RWPE2 (cell line): ENCODE measurements around the gene ATRN.
"Not testable (repeated sequence)": the region's sequence is repeated elsewhere in the genome, so short reads cannot be mapped to it uniquely, and the experiment has no call there.

Experiments used
- ATAC-seq: fragments of 200-7000 bp; cut with Tn5 transposase; 3 replicates; pipeline ENCODE4 v1.9.1; 2021; ENCODE audit warnings: low read depth
- DNase-seq: peaks from one replicate; pipeline ENCODE4 v3.0.0-alpha.2; 2020; ENCODE audit warnings: low spot score
- H3K27ac ChIP-seq: fragments of 450-650 bp; 2 replicates; pipeline ENCODE4 v1.5.1; 2017; ENCODE audit warnings: mild to moderate bottlenecking; ENCODE audit not compliant: poor library complexity, severe bottlenecking
- H3K27me3 ChIP-seq: fragments of 250-450 bp; sonication (Bioruptor Pico); 2 replicates; pipeline ENCODE4 v1.5.1; 2021; ENCODE audit warnings: mild to moderate bottlenecking, moderate library complexity; ENCODE audit not compliant: insufficient read depth, poor library complexity, severe bottlenecking
- H3K36me3 ChIP-seq: fragments of 250-450 bp; sonication (Bioruptor Pico); 2 replicates; pipeline ENCODE4 v1.5.1; 2020; ENCODE audit warnings: low read depth, mild to moderate bottlenecking, moderate library complexity
- H3K4me1 ChIP-seq: fragments of 250-450 bp; sonication (Bioruptor Pico); 2 replicates; pipeline ENCODE4 v1.5.1; 2021; ENCODE audit warnings: mild to moderate bottlenecking, moderate library complexity; ENCODE audit not compliant: insufficient read depth, poor library complexity, severe bottlenecking
- H3K4me3 ChIP-seq: fragments of 250-450 bp; sonication (Bioruptor Pico); 2 replicates; pipeline ENCODE4 v1.5.1; 2021; ENCODE audit warnings: mild to moderate bottlenecking, moderate library complexity; ENCODE audit not compliant: severe bottlenecking
- H3K9me3 ChIP-seq: fragments of 250-450 bp; sonication (Bioruptor Pico); 2 replicates; pipeline ENCODE4 v1.5.1; 2021; ENCODE audit warnings: mild to moderate bottlenecking, moderate library complexity; ENCODE audit not compliant: severe bottlenecking
- TF ChIP-seq, protein P1 (sequence below): fragments of 450-650 bp; IDR thresholded peaks from one replicate; pipeline ENCODE4 v1.5.1; 2017; ENCODE audit warnings: mild to moderate bottlenecking, moderate library complexity; ENCODE audit not compliant: poor library complexity, severe bottlenecking

The ATRN gene

DNA sequence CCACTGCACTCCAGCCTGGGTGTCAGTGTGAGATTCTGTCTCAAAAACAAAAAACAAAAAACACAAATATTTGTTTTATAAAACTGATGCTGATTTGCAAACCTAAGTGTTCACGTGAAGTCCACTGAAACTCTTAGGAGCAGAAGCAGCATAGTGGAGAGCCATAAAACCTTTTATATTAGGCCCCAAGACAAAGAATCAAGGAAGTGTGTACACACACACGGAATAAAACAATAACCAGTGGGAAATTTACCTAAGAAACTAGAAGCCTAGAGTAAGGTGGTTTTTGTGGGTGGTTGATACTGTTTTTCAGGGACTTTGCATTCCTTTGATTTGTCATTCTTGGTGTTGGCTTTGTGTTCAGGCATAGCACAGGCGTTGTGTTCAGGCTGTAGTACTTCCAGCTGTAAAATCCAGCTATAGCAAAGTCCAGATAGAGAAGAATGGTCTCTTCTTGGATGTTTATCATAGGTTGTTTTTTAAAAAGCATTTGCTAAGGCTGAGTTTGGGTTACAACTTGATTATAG is 61.3 kb downstream of the ATRN start:
- Histone ChIP-seq H3K4me1 (no peaks in the 10 kb centered on the region), H3K27ac (no peak overlapping the region), H3K9me3 (no peaks in the 10 kb centered on the region), H3K36me3 (peaks cover 18% of the 10 kb centered on the region), H3K27me3 (no peaks in the 10 kb centered on the region), H3K4me3 (no peak overlapping the region)
- DNase-seq = no peak
- ATAC-seq = no peak
- TF ChIP-seq, protein P1, sequence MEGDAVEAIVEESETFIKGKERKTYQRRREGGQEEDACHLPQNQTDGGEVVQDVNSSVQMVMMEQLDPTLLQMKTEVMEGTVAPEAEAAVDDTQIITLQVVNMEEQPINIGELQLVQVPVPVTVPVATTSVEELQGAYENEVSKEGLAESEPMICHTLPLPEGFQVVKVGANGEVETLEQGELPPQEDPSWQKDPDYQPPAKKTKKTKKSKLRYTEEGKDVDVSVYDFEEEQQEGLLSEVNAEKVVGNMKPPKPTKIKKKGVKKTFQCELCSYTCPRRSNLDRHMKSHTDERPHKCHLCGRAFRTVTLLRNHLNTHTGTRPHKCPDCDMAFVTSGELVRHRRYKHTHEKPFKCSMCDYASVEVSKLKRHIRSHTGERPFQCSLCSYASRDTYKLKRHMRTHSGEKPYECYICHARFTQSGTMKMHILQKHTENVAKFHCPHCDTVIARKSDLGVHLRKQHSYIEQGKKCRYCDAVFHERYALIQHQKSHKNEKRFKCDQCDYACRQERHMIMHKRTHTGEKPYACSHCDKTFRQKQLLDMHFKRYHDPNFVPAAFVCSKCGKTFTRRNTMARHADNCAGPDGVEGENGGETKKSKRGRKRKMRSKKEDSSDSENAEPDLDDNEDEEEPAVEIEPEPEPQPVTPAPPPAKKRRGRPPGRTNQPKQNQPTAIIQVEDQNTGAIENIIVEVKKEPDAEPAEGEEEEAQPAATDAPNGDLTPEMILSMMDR = no peak

DNA sequence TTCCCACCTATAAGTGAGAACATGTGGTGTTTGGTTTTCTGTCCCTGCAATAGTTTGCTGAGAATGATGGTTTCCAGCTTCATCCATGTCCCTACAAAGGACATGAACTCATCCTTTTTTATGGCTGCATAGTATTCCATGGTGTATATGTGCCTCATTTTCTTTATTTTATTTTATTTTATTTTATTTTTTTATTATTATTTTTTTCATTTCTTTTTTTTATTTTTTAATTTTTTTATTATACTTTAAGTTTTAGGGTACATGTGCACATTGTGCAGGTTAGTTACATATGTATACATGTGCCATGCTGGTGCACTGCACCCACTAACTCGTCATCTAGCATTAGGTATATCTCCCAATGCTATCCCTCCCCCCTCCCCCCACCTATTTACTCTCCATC is 66.9 kb downstream of the ATRN start:
- peaks cover 24% of the 10 kb centered on the region for H3K36me3 ChIP-seq
- not testable (repeated sequence) for H3K4me3 ChIP-seq, DNase-seq, H3K27ac ChIP-seq, H3K4me1 ChIP-seq, H3K27me3 ChIP-seq, H3K9me3 ChIP-seq, ATAC-seq

DNA sequence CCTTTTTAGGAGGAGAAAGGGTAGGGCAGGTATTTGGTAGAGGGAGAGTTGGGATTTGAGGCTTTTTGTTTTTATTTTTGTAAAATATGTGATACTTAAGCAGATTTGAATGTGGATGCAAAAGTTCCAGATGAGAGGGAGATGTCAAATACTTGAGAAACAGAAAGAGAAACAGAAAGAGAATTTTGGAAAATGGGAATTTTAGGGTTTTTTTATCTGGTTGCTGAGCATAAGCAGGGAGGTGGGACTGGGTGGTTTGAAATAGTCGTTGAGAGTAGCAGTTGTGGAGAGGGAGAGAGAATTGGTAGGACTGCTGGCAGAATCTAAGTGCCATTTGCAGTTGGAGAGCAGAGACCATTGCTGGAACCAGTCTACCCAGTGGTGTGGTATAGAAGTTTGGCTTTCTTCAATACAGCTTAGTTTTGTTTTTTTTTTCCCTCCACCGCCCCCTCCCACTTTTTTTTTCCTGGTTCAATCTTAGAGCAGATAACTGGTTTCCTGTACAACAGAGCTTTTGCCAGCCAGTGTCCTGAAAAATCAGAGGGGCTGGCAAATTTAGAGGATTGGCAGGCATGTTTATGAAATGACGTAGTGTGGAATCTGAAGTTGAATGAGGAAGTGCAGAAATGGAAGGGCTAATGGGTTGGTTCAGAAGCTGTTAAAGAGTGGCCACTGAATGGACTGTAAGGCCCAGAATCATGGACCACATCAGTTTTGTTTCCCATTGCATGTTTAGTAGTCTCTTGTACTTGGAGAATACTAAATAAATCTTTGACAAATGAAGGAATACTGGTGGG is 68.7 kb downstream of the ATRN start:
- TF ChIP-seq, protein P1 = no peak
- ATAC-seq = no peak
- Histone ChIP-seq H3K9me3 (no peaks in the 10 kb centered on the region), H3K27ac (no peak overlapping the region), H3K36me3 (peaks cover 25% of the 10 kb centered on the region), H3K4me1 (peaks cover 12% of the 10 kb centered on the region), H3K27me3 (no peaks in the 10 kb centered on the region), H3K4me3 (no peak overlapping the region)
- DNase-seq = no peak

DNA sequence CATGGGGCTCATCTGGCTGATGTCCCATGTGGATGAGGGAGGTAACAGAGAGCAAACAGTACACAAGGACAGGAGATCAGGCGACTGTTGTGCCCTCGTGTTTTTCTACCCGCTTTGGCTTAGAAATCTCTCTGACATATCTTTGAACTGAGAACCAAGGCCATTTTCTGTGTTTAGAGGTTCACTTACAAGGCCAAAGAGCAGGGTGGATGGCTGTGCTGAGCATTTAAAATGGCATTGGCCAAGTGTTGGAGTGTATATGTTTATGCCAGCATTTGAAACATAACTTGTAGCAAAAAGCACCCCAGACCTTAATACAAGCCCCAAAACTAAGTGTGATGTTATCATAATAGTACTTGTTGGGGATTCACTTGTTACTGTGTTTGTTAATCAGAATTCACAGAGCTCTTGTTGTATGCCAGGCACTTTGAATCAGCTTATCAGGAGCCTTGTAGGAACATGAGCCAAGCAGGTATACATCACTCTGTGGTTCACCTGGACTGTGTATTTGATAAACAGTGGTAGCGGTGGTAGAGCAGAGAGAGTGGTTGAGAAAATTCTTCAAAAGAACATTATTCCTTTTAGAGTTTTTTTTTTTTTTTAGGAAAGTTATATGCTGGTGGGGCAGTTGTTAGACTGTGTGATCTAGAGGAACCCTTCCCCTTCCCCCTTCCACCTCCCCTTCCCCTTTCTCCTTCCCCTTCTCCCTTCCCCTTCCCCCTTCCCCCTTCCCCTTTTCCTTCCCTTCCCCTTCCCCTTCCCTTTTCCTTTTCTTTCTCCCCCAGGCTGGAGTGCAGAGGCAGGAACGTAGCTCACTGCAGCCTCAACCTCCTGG is 71.3 kb downstream of the ATRN start:
- DNase-seq (no peak), ATAC-seq (no peak)
- Histone ChIP-seq H3K27ac (peak overlapping the region; percentile 82), H3K9me3 (no peaks in the 10 kb centered on the region), H3K4me3 (no peak overlapping the region), H3K27me3 (no peaks in the 10 kb centered on the region), H3K4me1 (peaks cover 27% of the 10 kb centered on the region), H3K36me3 (peaks cover 12% of the 10 kb centered on the region; the same call in 1 of the 2 replicates)
- TF ChIP-seq, protein P1 = no peak

DNA sequence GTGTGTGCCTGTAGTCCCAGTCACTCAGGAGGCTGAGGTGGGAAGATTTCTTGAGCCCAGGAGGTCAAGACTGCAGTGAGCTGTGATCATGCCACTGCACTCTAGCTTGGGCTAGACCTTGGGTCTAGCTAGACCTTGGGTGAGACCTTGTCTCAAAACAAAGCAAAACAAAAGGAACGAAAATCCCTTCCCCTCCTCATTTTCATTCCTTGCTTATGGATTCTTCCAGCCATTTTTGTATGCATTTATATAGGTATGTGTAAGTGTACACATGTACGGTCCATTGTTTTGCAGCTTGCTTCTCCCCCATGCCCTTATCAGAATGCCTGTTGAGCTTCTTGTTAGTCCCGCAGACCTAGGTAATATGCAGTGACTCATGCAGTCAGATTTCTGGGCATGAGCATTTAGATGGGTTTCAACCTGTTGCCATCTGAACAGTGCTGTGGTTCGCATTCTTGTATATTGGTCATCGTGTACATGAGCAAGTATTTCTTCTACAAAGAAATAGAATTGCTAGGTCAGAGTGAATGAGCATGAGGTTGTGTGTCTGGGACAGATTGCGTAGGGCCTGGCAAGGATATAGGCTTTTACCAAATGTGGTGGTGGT is 73.2 kb downstream of the ATRN start:
- Histone ChIP-seq H3K27ac (peak overlapping the region; percentile 82), H3K4me1 (peaks cover 27% of the 10 kb centered on the region), H3K27me3 (no peaks in the 10 kb centered on the region), H3K4me3 (no peak overlapping the region), H3K9me3 (no peaks in the 10 kb centered on the region), H3K36me3 (peaks cover 17% of the 10 kb centered on the region)
- peak; percentile 97 for ATAC-seq
- TF ChIP-seq, protein P1 = no peak
- DNase-seq = peak; percentile 79
